Ectodermal cell (in vitro differentiated cells): ENCODE data around the gene ESRRA.
"Not testable (repeated sequence)": the region's sequence is repeated elsewhere in the genome, so short reads cannot be mapped to it uniquely, and the experiment has no call there.

Source experiments
- H3K27ac ChIP-seq: 2 replicates; pipeline ENCODE4 v1.7.0; 2013; ENCODE audit warnings: mild to moderate bottlenecking, low read depth, low read length; ENCODE audit not compliant: insufficient read depth, poor library complexity, severe bottlenecking
- H3K27me3 ChIP-seq: 2 replicates; pipeline ENCODE4 v1.7.0; 2013; ENCODE audit warnings: mild to moderate bottlenecking, low read length; ENCODE audit not compliant: insufficient read depth, control insufficient read depth, poor library complexity, severe bottlenecking
- H3K36me3 ChIP-seq: one replicate; pipeline ENCODE4 v1.7.0; 2013; ENCODE audit warnings: low read length; ENCODE audit not compliant: control insufficient read depth, insufficient read depth
- H3K4me1 ChIP-seq: one replicate; pipeline ENCODE4 v1.7.0; 2013; ENCODE audit warnings: low read length; ENCODE audit not compliant: control insufficient read depth, insufficient read depth
- H3K4me3 ChIP-seq: 2 replicates; pipeline ENCODE4 v1.7.0; 2013; ENCODE audit warnings: low read depth, low read length, control low read depth; ENCODE audit not compliant: insufficient read depth
- H3K9me3 ChIP-seq: 2 replicates; pipeline ENCODE4 v1.7.0; 2013; ENCODE audit warnings: mild to moderate bottlenecking, low read length, moderate library complexity; ENCODE audit not compliant: control insufficient read depth
- WGBS, 2 experiments: methylation state at CpG; one replicate each; pipeline ENCODE4 v1.1.7; 2013; ENCODE audit warnings: missing lambda C conversion rate in 2 of 2; 5-methylcytosine and 5-hydroxymethylcytosine counted together

ESRRA gene

GRCh38 chr11:64303109-64304031, 2.0 kb upstream of the ESRRA start:
- Histone ChIP-seq H3K27me3 (peaks cover 52% of the 10 kb centered on the region), H3K36me3 (no peaks in the 10 kb centered on the region), H3K9me3 (no peaks in the 10 kb centered on the region), H3K27ac (no peak overlapping the region), H3K4me1 (peaks cover 22% of the 10 kb centered on the region), H3K4me3 (no peak overlapping the region)
- WGBS, 2 experiments = 91 to 93% methylated on average over 13 of the region's 13 CpGs

GRCh38 chr11:64304032-64304315, 1.4 kb upstream of the ESRRA start:
- Histone ChIP-seq H3K4me1 (peaks cover 22% of the 10 kb centered on the region), H3K36me3 (no peaks in the 10 kb centered on the region), H3K9me3 (no peaks in the 10 kb centered on the region), H3K4me3 (no peak overlapping the region), H3K27ac (no peak overlapping the region), H3K27me3 (peaks cover 46% of the 10 kb centered on the region)
- WGBS, 2 experiments = 50 to 55% methylated on average over 5 of the region's 5 CpGs

GRCh38 chr11:64304316-64305072, 830 bp upstream of the ESRRA start:
- WGBS, 2 experiments = 1% methylated on average over 46 of the region's 46 CpGs

DNA sequence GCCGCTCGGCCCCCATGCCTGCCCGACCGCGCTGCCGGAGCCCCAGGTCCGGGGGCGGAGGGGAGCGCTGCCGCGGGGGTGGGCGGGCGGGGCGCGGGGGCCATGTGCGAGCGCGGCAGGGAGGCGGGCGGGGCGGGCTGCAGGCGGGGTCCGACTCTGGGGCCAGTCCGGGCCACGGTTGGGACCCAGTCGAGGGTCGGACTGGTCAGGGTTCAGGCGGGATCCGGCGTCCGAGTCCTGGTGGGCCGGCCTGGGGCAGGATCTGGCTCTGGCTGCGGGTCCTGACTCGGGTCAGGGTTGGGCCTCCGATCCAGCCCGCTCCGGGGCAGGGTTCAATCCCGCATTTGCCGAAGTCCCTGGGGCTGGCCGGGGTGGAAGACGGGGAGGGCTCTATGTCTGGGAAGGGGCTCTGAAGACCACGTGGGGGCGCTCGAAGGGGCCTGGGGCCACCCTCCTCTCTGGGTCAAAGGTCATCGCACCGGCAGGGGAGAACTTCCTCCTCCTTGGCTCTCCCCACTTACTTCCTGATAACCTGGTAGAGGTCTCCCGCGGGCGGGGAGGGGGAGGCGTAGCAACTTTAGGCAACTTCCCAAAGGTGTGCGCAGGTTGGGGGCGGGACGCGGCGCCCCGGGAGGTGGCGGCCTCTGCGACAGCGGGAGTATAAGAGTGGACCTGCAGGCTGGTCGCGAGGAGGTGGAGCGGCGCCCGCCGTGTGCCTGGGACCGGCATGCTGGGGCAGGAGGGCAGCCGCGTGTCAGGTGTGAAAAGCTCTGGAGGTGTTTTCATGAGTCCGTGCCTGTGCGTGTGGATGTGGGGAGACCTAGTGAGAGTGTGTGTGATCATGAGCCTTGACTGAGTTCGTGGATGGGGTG, 603 bp downstream of the ESRRA start:
- Histone ChIP-seq H3K36me3 (no peaks in the 10 kb centered on the region), H3K4me3 (peak overlapping the region; percentile 66), H3K27ac (no peak overlapping the region), H3K27me3 (peaks cover 26% of the 10 kb centered on the region), H3K4me1 (peaks cover 8% of the 10 kb centered on the region), H3K9me3 (no peaks in the 10 kb centered on the region)
- WGBS, 2 experiments = 0 to 1% methylated on average over 71 of the region's 71 CpGs

More at GRCh38 chr11:64304316-64305072, 830 bp upstream of the ESRRA start:
- H3K9me3 ChIP-seq = no peaks in the 10 kb centered on the region
- no peaks in the 10 kb centered on the region for H3K36me3 ChIP-seq
- peak overlapping the region; percentile 51 for H3K4me3 ChIP-seq
- H3K27ac ChIP-seq = peak overlapping the region; percentile 78
- H3K27me3 ChIP-seq = peaks cover 41% of the 10 kb centered on the region
- H3K4me1 ChIP-seq = peaks cover 18% of the 10 kb centered on the region

GRCh38 chr11:64306563-64306875, 1.2 kb downstream of the ESRRA start:
- WGBS, 2 experiments = 28 to 32% methylated on average over 9 of the region's 9 CpGs
- Histone ChIP-seq H3K4me1 (peaks cover 8% of the 10 kb centered on the region), H3K27me3 (peaks cover 20% of the 10 kb centered on the region), H3K9me3 (no peaks in the 10 kb centered on the region), H3K36me3 (no peaks in the 10 kb centered on the region), H3K27ac (no peak overlapping the region), H3K4me3 (peak overlapping the region; percentile 66)

- 86 to 88% methylated on average over 15 of the region's 15 CpGs for whole genome bisulfite sequencing, 2 experiments
- Histone ChIP-seq H3K27me3 (peaks cover 15% of the 10 kb centered on the region), H3K4me1 (peaks cover 8% of the 10 kb centered on the region), H3K9me3 (no peaks in the 10 kb centered on the region), H3K27ac (no peak overlapping the region), H3K4me3 (peak overlapping the region; percentile 66), H3K36me3 (no peaks in the 10 kb centered on the region)
Measured at GRCh38 chr11:64306876-64307622, 1.7 kb downstream of the ESRRA start.

DNA sequence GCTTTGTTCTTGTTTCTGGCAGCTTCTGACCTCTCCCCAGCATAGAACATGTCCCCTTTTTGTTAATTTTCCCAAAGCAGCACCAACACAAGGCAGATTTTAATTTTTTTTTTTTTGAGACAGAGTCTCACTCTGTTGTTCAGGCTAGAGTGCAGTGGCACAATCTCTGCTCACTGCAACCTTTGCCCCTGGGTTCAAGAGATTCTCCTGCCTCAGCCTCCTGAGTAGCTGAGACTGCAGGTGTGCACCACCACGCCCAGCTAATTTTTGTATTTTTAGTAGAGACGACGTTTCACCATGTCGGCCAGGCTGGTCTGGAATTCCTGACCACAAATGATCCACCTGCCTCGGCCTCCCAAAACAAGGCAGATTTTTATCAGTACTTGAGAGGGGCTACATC, 2.5 kb downstream of the ESRRA start:
- WGBS, 2 experiments = 91 to 97% methylated on average over 5 of the region's 5 CpGs

GRCh38 chr11:64312947-64313346, 7.6 kb downstream of the ESRRA start:
- Histone ChIP-seq H3K27me3 (no peaks in the 10 kb centered on the region), H3K36me3 (peaks cover 2% of the 10 kb centered on the region), H3K27ac (no peak overlapping the region), H3K4me3 (no peak overlapping the region), H3K9me3 (no peaks in the 10 kb centered on the region), H3K4me1 (peaks cover 3% of the 10 kb centered on the region)
- 93 to 95% methylated on average over 10 of the region's 10 CpGs for WGBS, 2 experiments

More for the DNA sequence above, 2.5 kb downstream of the ESRRA start:
- not testable (repeated sequence) for H3K27ac ChIP-seq, H3K4me1 ChIP-seq, H3K36me3 ChIP-seq, H3K9me3 ChIP-seq, H3K4me3 ChIP-seq
- H3K27me3 ChIP-seq = peaks cover 12% of the 10 kb centered on the region

DNA sequence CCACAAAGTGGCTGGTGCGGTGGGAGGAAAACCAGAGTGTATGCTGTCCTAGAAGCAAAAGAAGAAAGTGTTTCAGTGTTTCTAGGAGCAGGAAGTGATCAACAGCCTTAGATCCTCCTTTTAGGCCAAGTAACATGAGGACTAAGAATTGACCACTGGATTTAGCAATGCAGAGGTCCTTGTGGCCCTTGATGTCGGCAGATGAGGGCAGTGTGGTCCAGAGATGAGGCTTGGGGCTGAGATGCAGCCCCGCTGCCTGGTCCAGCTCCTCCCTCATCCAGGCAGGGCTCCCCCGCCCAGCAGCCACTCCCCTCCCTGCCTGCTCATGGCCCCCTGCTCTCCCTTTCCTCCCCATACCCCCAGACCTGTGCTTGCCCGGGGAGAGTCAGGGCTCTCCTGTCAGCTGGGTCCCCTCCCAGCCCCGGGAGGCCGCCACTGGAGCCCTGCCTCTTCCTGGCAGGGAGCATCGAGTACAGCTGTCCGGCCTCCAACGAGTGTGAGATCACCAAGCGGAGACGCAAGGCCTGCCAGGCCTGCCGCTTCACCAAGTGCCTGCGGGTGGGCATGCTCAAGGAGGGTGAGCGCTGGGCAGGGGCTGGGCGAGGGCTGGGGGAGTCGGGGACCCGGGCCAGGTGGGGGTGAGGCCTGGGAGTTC, 8.3 kb downstream of the ESRRA start:
- Histone ChIP-seq H3K4me1 (peaks cover 3% of the 10 kb centered on the region), H3K9me3 (no peaks in the 10 kb centered on the region), H3K27me3 (no peaks in the 10 kb centered on the region), H3K4me3 (no peak overlapping the region), H3K36me3 (peaks cover 2% of the 10 kb centered on the region), H3K27ac (no peak overlapping the region)
- WGBS, 2 experiments = 90% methylated on average over 18 of the region's 18 CpGs
